NCI-H2196 treated with DMSO at 0.1 percent for 48 hours (cell line): ENCODE measurements around the gene XKR8.
A peak's percentile ranks its signal among the peaks of the same experiment; 100 is the strongest.

Source experiments
- DNase-seq: peaks from one replicate; lab custom pipeline; 2025; ENCODE audit not compliant: unreplicated experiment; lab: John Stamatoyannopoulos, UW

XKR8 gene

DNA sequence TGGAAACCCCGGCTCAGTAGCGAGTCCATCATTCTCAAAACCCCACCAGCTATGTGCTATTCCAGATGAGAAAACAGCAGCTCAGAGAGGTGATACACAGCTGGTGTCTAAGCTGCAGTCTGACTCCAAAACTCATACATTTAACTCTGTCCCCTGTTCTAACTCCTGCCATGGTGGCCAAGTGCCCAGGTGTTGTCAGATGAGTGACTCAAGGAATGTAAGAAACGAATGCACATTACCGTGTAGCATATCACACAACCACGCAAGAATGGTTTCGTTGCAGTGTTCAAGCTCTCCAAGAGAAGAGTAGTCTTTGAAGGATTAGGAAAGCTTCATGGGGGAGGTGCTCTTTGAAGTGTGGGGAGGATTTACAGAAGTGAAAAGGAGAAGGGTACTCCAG is 4.7 kb upstream of the XKR8 start:
- no peak for DNase-seq

DNA sequence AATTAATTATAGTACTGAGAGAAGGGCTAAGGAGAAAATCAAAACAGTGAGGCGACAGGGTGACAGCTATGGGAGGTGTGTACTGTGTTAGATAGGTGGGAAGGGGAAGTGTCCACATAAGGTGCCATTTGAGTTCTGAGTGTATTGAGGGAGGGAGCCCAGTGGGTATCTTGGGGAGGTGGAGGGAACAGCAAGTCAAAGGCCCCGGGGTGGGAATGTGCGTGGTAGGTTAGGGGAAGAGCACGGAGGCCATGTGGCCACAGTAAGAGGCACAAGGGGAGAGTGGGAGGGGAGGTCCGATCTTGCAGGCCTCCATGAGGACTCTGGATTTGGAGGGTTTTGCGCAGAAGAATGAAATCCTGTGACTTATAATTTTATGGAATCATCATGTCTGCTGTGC is 3.0 kb upstream of the XKR8 start:
- DNase-seq = no peak

DNA sequence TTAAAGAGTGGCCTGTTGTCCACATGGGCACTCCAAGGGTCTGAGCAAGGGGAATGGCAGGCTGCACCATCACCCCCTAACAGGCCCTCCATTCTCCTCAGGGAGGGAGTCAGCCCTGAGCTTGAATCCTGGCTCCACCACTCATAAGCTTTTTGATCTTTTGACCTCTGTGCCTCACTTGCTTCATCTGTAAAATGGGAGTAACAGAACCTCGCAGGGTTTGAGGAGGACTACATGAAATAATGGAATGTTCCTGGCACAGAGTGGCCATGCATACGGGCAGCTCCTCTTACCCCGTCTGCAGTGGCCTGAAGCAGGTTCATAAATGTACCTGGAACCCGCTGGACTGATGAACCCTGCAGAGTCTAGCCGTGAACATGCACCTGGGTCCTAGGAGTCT is 2.1 kb upstream of the XKR8 start:
- no peak for DNase-seq

DNA sequence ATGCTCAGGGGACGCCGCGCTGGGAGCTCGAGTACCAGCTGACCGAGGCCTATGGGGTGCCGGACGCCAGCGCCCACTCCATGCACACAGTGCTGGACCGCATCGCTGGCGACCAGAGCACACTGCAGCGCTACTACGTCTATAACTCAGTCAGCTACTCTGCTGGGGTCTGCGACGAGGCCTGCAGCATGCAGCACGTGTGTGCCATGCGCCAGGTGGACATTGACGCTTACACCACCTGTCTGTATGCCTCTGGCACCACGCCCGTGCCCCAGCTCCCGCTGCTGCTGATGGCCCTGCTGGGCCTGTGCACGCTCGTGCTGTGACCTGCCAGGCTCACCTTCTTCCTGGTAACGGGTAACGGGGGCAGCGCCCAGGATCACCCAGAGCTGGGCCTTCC is 1.3 kb upstream of the XKR8 start:
- peak; percentile 40 for DNase-seq

DNA sequence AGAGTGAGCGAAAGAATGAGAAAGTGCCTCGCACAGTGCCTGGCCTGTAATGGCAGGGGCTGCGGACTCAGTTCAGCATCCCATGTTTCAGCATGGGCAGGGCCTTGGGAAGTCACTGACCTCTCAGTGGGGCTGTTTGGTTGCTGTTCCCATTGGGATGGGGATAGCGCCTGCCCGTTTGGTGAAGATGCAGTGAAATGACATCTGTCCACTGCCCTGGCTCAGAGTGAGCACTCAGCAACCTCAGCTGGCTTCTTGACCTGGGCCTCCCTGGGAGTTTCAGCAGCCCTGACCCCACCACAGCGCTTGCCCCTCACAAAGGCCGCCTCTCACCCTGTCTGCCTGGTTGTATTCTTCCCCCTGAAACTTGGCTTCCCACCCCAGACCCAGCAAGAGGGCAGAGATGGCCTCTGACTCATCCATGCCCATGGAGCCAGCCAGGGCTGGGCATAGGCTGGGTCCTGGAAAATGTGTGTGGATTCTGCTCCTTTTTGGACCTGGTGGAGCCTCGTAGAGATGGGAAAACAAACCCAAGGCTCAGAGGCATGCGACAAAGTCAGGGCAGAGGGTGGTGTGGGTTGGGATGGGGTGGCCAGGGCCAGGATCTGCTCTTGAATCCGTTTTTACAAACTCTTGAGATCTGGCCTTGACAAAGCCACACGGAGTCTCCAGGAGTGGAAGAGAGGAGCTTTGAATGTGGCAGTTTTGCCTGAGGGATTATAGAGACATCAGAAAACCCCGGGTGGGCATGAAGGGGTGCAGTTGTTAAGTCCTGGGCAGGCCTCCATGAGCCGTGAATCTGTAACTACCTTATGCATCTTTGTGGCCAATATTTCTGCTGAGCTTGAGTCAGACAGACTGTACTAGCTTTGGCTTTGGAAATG is 1.2 kb downstream of the XKR8 start:
- no peak for DNase-seq

DNA sequence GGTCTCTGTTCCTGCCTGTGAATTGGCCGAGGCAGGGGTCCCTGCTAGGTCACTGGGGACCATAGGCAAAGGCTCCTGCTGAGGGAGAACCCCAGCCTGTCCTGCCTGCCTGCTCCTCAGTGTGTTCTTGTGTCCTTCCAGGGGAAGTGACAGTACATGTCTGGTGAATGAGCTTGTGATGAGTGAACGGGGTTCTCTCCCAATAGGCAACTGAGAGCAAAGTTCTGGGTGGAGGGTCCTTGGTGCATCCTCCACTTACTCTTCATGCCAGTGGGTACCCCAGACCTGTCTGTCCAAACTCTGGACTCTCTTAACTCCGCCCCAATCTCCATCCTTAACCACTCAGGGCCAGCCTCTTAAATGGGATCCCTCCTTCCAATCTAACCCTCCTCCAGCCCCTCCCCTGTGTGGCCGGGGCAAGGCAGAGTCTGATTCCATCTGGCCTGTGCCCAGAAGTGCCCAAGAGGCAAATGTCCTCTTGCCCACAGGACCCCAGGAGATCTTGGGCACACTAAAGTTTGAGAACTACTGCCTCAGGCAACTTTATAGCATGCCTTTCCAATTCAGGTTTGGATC is 2.0 kb downstream of the XKR8 start:
- no peak for DNase-seq

DNA sequence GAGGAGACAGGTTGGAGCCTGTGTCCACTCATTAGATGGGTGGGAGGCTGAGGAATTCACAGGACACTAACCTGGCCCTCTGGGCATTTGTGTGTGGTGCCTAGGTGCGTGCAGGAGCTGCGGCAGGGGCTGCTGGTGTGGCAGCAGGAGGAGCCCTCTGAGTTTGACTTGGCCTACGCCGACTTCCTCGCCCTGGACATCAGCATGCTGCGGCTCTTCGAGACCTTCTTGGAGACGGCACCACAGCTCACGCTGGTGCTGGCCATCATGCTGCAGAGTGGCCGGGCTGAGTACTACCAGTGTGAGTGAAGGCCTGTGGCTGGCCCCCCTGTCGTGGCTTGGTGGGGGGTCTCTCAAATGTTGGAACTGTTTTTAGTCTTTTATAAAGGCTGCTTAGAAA is 3.6 kb downstream of the XKR8 start:
- DNase-seq = no peak

DNA sequence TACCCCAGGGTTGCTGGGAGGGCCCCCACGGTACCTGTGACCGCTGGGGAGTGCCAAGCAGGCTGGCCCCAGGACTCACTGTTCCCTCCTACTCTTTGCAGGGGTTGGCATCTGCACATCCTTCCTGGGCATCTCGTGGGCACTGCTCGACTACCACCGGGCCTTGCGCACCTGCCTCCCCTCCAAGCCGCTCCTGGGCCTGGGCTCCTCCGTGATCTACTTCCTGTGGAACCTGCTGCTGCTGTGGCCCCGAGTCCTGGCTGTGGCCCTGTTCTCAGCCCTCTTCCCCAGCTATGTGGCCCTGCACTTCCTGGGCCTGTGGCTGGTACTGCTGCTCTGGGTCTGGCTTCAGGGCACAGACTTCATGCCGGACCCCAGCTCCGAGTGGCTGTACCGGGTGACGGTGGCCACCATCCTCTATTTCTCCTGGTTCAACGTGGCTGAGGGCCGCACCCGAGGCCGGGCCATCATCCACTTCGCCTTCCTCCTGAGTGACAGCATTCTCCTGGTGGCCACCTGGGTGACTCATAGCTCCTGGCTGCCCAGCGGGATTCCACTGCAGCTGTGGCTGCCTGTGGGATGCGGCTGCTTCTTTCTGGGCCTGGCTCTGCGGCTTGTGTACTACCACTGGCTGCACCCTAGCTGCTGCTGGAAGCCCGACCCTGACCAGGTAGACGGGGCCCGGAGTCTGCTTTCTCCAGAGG is 6.8 kb downstream of the XKR8 start:
- DNase-seq = no peak

DNA sequence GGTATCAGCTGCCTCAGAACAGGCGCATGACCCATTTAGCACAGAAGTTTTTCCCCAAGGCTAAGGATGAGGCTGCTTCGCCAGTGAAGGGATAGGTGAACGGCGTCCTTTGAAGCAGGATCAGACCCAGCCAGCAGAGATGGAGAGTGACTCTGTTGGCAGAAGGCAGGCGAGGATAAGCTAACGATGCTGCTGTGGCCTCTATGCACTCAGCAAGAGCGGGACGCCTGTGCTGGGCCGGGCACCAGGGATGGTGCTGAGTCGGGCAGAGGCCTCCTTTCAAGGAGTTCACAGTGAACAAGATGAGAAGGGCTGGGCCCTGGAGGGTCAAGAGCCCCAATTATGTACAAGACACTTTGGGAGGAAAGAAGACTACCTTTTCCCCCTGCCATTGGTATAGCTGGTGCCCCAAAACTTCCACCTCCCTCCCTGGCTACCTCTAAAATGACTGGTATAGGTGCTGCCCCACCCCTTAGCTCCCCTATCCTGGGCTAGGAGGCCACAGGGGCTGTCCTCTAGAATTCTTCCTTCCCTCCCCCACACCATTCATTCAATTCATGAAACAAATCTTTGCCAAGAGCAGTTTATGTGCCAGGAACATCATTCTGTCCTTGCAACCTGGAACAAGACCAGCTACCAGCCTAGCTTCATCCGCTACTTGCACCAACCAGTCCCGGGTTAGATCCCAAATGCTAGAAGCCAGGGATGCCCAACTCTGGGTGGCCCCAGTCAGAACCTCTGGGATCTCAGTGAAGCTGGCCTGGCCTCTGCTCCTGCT is 7.5 kb downstream of the XKR8 start:
- no peak for DNase-seq

DNA sequence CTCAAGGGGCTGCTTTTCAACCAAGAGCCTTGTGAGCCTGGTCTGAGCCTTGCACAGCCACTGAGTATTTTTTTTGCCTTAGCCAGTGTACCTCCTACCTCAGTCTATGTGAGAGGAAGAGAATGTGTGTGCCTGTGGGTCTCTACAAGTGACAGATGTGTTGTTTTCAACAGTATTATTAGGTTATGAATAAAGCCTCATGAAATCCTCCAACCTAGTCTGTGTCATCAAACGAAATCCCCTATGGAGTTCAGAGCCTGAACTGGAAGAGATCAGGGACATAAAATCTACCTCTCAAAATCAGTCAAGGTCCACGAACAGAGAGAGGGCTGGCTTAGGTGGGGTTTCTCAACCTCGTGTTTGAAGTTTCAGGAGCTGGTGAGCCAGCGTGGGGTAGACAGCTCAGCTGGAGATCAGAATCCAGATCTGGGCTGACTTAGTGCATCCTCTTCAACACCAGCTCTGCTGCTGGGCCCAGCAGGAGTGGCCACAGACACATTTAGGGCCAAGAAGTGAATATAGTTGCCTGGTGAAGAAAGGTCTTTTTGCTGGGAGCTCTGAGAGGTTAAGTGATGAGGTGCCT is 8.2 kb downstream of the XKR8 start:
- no peak for DNase-seq

DNA sequence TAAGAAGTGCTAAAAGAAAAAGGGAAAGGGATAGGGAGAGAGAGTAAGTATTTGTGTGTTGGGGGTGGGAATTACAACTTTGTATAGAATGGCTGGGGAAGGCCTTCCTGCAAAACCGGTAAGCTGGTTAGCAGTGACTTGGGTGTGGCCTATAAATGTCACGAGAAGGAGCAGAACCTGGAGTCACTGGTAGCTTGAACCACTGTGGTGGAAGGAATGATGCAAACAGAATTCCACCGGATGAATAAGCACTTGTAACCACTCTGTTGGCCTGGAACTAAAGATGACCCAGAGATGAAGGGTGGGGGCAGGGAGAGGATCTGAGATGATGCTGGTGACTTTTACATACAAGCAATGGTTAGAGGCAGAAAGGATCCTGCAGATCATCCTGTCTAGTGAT is 8.9 kb downstream of the XKR8 start:
- DNase-seq = no peak

DNA sequence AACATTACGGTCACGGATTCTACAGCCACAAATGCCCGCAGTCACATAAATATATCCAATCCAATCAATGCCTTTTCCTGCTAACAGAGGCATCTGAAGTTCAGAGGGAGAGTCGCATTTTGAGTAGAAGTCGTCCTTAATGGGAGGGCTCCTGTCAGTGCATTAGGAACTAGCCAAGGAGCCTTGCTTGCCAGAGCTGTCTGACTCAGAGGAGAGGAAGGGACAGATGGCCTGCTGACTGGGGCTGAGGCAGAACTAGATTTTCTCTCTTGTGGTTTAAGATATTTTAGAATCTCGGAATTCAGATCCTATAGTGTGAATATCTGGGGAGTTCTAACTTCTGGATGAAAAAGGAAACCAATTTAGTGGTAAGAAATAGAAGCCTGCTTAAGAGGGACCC is 10.6 kb downstream of the XKR8 start:
- DNase-seq = no peak

DNA sequence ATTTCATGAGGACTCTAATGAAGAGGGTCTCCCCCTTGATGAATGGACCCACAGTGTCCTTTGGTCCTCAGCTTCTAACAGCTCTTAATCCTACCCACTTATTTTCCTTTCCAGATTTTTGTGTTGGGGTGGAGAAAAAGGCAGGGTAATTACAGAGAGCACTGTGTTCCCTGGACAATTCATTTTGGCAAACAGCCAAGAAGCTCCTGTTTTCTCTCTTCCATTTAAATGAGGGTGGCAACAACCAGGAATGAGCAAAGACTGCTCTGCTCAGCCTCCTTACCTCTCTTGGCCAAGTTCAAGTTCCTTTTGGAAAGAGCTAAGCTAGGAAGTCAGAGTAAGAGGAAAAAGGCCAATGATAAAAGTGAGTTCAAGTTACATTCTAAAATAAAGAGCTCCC is 11.9 kb downstream of the XKR8 start:
- DNase-seq = no peak

DNA sequence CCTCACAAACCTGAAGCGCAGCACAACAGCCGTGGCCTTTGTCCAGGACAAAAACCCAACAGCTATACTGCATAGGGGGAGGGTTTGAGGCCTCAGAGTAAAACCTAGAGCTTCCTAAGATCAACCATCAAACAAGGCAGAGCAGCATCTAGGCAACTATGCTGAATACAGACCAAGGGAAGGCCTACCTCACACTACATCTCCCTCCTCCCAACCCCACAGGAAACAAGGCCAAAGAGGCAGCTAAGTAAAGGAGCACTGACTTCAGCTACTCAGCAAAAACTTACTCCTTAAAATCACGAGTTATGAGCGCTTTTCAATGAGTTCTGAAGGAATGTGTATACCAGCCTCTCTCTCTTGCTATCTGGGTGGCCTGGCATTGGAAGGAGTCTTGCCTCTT is 12.4 kb downstream of the XKR8 start:
- DNase-seq = no peak

DNA sequence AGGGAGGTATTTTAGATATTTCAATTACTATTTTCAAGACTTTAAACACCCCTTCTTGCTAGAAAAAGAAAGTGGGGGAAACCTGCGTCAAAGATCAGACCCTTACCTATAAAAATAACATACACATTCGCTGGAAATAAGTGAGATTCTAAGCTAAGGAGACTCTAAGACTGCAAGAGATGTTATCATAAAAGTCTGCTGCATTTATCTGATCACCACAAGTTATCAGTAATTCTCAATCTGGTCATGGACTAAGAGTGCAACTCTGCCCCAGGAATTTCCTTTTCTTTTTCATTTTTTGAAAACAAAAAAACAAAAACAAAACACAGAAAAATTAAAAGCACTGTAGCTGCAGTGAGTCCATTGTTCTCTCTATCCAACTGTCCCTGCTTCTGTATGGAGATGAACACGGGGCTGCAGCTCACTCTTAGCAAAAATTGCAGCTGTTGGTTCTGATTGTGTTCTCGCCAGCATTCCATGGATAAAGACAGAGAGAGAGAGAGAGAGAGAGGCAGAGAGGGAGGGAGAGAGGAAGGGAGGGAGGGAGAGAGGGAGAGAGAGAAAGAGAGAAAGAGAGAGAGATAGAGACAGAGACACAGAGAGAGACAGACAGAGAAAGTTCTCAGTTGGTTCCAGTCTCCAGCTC is 14.1 kb downstream of the XKR8 start:
- DNase-seq = no peak

DNA sequence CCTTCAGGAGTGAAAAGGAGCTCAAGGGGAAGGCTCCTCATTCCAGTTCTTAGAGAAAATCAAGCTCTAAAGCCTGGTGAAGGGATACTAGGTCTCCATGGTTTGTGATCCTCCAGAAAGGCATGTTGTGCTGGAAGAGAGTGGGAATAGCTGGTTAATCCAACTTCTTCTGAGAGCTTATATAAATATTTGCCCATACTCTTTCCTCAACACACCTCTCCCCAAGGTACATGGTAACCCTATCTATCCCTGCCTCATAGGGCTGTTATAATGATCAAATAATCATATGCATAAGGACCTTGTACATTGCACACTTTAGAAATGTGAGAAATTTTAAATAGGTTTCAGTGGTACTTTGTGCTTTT is 14.6 kb downstream of the XKR8 start:
- no peak for DNase-seq

DNA sequence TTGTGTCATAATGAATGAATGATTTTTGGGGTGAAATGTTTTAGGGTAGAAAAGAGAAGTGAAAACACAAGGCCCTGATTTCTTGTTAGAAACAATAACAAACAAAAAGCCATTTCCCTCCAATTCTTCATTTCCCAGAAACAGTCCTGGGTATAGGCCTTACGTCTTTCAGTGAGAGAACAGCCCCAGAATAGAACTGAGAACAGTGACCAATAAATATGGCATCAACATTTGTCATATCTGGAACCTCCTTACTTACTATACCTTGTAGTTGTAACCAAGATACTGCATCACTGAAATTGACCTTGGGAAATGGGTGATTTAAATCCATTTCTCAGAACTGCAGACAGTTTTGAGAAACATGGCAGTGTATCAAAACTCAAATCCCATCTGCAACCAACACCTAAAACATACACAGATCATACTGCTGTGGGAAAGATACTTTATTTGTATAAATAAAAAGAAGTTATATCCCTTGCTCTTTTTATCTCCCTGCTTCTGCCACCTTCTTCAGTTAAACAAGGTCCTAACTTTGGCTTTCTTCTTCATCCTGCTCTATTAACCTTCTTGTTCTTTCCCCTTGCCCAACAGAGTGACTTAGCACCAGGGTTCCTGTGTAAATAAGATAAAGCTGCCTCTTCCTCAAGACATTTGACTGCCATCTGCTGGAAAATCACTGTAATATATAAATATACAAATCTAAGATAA is 19.5 kb downstream of the XKR8 start:
- DNase-seq = peak; percentile 64

DNA sequence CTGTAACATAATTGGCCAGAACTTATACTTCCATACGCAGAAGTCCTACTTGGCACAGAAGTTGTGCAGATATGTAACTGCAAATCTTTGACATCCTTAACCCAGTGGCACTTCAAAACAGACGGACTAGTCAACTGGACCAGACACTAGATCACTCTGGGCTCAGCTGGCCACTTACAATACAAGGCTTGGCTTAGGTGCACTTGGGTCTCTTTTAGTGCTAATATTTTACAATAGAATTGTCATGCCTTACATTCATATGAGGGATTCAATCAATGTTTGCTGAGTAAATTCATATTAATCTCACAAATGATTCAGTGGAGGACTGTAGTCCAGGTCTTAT is 20.1 kb downstream of the XKR8 start:
- no peak for DNase-seq

DNA sequence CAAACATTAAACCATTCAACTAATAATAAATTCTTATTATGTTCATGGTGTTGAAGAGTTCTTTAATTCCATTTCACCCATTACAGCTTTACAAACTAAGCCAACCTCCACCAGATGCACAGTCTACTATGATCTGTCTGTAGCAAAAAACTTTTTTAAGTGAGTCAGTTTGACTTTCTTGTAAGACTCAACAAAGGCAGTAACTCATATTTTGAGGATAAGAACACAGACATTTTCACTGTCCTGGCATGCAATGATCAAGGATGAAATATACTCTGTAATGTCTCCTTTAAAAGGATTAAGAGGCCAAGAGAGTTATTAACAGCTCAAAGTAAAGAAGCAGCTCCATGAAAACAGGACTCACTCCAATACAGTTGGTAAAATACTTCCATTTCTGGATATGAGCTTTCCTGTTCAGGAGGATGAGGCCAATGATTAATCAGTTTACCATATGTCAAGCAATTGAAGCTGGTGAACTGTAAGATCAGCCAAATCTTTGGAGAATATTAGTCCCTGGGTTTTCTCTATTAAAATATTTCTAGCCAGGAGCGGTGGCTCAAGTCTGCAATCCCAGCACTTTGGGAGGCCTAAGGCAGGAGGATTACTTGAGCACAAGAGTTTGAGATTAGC is 20.6 kb downstream of the XKR8 start:
- no peak for DNase-seq

DNA sequence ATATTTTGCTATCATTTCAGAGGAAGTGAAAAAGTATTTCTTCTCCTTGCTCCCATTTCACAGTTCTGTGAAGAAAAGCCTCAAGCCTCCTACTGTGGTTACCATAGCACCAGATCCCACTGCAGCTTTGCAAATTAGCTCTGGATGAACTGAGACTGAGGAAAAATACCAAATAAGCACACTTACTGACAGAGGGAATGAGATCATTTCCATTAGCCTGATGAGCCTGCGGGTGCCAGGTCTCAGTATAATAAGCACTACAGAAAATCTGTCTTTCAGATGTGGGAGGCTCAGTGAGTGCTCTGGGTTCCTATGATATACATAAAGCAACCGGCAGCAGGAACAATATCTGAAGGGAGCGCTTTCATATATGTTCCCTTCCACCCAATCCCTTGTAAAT is 21.4 kb downstream of the XKR8 start:
- no peak for DNase-seq
